Measurements from ENCODE around the gene PREPL. TPM values are rescaled to one million over a fixed set of nuclear protein-coding genes. Genes with fewer than 3 reads are reported as not detected.
"Not testable (repeated sequence)": the region's sequence is repeated elsewhere in the genome, so short reads cannot be mapped to it uniquely, and the experiment has no call there.

The PREPL gene
- total and polyA plus RNA-seq, 9 donors, result 19.5 to 85.5 (median 58.6) TPM

GRCh38 chr2:44314362-44314761, 46.9 kb downstream of the PREPL start:
- H3K4me3 ChIP-seq, result no peak overlapping the region
- no peaks in the 10 kb centered on the region for H3K36me3 ChIP-seq
- no peaks in the 10 kb centered on the region for H3K27me3 ChIP-seq
- H3K9me3 ChIP-seq, result peaks cover 0 to 7% of the 10 kb centered on the region in 2 donors
- intact Hi-C loops (cut with DNase I), result no loop called here
- no peak for DNase-seq
- no peak for TF ChIP-seq CTCF (IDR thresholded peaks at IDR 0.05)
- TF ChIP-seq POLR2A (IDR thresholded peaks at IDR 0.05), result no peak
- no peak for TF ChIP-seq EP300 (IDR thresholded peaks at IDR 0.05)
- no peaks in the 10 kb centered on the region for H3K4me1 ChIP-seq (ENCODE audit: insufficient read depth)
- no peak overlapping the region for H3K27ac ChIP-seq

GRCh38 chr2:44310287-44310686, 51.0 kb downstream of the PREPL start:
- DNase-seq, result no peak
- Histone ChIP-seq H3K36me3 (no peaks in the 10 kb centered on the region), H3K4me1 (ENCODE audit: insufficient read depth) (no peaks in the 10 kb centered on the region), H3K9me3 (peaks cover 0 to 7% of the 10 kb centered on the region in 2 donors), H3K4me3 (no peak overlapping the region), H3K27me3 (no peaks in the 10 kb centered on the region), H3K27ac (no peak overlapping the region)
- 99 to 100% (median 100%) methylated on average over 1 of the region's 1 CpG for WGBS, 3 donors
- TF ChIP-seq EP300 (IDR thresholded peaks at IDR 0.05) (no peak), CTCF (IDR thresholded peaks at IDR 0.05) (no peak), POLR2A (IDR thresholded peaks at IDR 0.05) (no peak)
- intact Hi-C loops (cut with DNase I), result no loop called here

DNA sequence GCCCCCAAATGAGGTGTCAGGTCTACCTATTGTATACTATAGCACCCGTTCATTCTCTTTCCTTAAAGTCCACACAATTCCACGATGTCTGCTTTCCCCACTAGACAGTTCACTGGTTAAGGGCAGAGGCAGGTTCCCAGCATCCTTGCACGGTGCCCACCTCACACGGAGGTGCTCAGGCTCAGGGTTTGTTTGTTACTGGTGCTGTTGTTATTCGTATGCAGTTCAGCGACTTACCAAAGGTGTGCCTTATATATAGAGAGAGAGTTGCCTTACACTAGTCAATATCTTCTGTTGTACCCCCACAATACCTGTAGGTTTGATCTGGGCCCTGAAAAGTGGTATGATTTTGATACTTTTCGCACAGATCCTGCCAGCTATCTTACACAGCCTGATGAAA, 55.4 kb downstream of the PREPL start:
- Histone ChIP-seq H3K9me3 (peaks cover 0 to 6% of the 10 kb centered on the region in 2 donors), H3K36me3 (no peaks in the 10 kb centered on the region), H3K4me3 (no peak overlapping the region), H3K27ac (no peak overlapping the region), H3K4me1 (ENCODE audit: insufficient read depth) (no peaks in the 10 kb centered on the region), H3K27me3 (no peaks in the 10 kb centered on the region)
- no peak for DNase-seq
- no peak for TF ChIP-seq CTCF (IDR thresholded peaks at IDR 0.05)
- TF ChIP-seq EP300 (IDR thresholded peaks at IDR 0.05), result no peak
- TF ChIP-seq POLR2A (IDR thresholded peaks at IDR 0.05), result no peak
- intact Hi-C loops (cut with DNase I), result no loop called here
- 73 to 79% (median 78%) methylated on average over 7 of the region's 7 CpGs for WGBS, 3 donors

DNA sequence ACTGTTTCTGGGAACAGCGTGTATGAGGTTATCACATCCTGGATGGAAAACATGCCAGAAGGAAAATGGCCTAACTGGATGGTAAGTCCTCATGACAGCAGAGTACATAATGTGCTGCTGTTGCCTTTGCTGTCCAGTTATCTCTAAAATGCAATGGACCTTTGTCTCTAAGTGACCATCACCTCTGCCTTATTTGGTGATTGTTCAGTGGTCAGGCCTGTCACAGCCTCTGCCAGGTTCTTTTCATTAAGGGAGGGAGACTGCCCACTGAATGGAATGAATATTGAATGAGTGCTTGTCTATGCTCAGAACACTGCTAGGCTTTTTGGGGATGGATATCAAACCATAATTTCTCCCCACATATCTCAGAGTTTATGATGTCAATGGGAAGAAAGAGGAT, 57.0 kb downstream of the PREPL start:
- no peak for DNase-seq
- WGBS, 3 donors, result 57 to 81% (median 72%) methylated on average over 1 of the region's 1 CpG
- H3K4me1 ChIP-seq (ENCODE audit: insufficient read depth), result no peaks in the 10 kb centered on the region
- intact Hi-C loops (cut with DNase I), result no loop called here
- no peak for TF ChIP-seq POLR2A (IDR thresholded peaks at IDR 0.05)
- no peak for TF ChIP-seq CTCF (IDR thresholded peaks at IDR 0.05)
- no peak for TF ChIP-seq EP300 (IDR thresholded peaks at IDR 0.05)
- H3K4me3 ChIP-seq, result no peak overlapping the region
- H3K27me3 ChIP-seq, result no peaks in the 10 kb centered on the region
- H3K9me3 ChIP-seq, result no peaks in the 10 kb centered on the region
- no peak overlapping the region for H3K27ac ChIP-seq
- H3K36me3 ChIP-seq, result no peaks in the 10 kb centered on the region

DNA sequence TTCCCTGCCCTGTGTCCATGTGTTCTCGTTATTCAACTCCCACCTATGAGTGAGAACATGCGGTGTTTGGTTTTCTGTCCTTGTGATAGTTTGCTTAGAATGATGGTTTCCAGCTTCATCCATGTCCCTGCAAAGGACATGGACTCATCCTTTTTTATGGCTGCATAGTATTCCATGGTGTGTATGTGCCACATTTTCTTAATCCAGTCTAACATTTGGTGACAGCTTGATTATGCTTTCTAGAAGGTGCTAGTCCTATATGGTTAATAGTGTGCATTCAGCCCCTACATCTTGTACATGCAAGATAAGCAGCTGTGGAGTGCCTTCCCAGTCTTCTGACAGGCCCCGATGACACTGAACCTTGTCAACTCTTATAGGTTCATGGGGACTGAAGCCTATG, 57.5 kb downstream of the PREPL start:
- H3K9me3 ChIP-seq; H3K36me3 ChIP-seq; H3K4me1 ChIP-seq (ENCODE audit: insufficient read depth); H3K27ac ChIP-seq; H3K4me3 ChIP-seq; DNase-seq; intact Hi-C loops (cut with DNase I); H3K27me3 ChIP-seq: not testable (repeated sequence)
- 76 to 95% (median 94%) methylated on average over 3 of the region's 3 CpGs for WGBS, 3 donors
